Bone marrow (tissue), 2 donors: ENCODE data around the gene RAPGEF2.

Experiments
- DNase-seq, 2 donors: peaks; one replicate each; lab custom pipeline; 2025; lab: John Stamatoyannopoulos, UW

RAPGEF2 gene

DNA sequence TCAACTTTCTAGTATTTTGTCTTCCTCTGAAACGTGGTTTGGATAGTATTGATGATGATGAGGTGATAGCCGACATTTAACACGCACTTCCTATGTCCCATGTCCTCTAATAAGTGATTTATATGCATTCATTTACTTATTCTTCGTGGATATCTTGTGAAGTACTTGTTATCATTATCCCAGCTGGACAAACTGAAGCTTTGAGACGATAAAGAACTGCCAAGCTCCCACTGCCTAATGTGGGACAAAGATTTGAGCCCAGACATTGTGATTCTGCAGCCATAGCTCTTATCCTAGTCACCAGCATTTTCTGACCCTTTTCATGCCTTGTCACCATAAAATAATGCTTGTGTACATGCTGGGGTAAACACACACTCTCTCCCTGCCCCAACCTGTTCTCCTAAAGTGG, 92.5 kb downstream of the RAPGEF2 start:
- DNase-seq: no peak

GRCh38 chr4:159197260-159197884, 94.5 kb downstream of the RAPGEF2 start:
- no peak for DNase-seq

GRCh38 chr4:159197885-159198269, 95.0 kb downstream of the RAPGEF2 start:
- DNase-seq: peak in 1 of 2 donors; percentile 38

DNA sequence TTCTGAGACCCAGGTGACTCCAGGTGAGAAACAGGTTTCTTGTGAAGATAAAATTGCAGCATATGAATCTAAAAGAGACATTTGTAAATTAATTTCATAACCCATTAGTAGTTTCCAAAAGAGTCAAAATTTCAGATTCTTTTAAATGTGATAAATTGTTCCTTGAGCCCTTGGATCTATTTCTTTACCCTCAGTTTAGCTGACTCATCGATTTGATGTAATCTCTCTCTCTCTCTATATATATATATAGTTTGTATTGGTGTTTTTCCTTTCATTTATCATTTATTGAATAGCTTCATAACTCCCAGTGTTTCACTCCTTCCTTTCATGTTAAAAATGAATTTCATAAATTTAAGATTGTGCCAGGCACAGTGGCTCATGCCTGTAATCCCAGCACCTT, 96.9 kb downstream of the RAPGEF2 start:
- no peak for DNase-seq

DNA sequence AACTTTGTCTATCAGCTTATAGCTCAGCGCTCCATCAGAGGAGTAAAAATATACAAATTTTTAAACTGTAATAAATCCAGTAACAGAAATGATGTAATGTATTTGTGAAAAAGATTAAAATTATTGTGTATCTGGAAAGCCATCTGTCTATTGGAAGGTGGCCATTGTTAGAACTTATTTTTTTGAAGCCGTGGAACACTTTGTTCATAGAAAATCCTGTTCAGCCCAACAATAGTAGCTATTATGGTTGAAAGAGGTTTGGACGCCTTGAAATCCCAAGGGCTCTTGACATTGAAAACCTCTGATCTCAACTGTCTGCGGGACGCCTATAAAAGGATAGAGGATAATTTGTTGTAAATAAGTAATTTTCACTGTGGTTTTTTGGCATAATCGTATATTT, 98.3 kb downstream of the RAPGEF2 start:
- no peak for DNase-seq

DNA sequence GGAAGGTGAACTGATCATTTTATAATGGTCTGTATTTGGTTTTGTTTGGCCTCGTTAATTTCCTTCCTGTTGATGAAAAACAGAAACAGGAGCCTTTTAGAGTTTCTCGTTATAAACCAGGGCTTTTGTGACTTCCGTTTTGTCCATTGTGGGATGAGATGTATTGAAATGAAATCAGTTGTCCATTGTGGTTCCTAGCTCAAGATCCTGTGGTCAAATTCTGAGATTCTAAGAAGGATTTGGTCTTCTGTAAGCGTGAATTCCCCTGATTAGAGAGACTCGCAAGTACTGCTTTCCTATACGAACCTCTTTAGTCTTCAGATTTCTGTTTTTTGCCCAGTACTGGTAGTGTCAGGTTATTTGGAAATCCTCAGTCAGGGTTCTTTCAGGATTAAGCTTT, 101.7 kb downstream of the RAPGEF2 start:
- DNase-seq: no peak

DNA sequence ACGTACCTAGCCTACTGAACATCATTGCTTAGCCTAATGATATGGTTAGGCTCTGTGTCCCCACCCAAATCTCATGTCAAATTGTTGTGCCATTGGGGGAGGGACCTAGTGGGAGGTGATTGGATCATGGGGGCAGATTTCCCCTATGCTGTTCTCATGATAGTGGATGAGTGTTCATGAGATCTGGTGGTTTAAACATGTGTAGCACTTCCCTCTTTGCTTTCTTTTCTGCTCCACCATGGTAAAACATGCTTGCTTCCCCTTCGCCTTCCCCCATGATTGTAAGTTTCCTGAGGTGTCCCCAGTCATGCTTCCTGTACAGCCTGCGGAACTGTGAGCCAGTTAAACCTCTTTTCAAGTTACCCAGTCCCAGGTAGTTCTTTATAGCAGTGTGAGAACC, 102.6 kb downstream of the RAPGEF2 start:
- peak in 1 of 2 donors; percentile 30 for DNase-seq

- peak in 1 of 2 donors; percentile 84 for DNase-seq
These were observed 103.6 kb downstream of the RAPGEF2 start for GRCh38 chr4:159206427-159206871.

GRCh38 chr4:159209249-159209648, 106.4 kb downstream of the RAPGEF2 start:
- no peak for DNase-seq

DNA sequence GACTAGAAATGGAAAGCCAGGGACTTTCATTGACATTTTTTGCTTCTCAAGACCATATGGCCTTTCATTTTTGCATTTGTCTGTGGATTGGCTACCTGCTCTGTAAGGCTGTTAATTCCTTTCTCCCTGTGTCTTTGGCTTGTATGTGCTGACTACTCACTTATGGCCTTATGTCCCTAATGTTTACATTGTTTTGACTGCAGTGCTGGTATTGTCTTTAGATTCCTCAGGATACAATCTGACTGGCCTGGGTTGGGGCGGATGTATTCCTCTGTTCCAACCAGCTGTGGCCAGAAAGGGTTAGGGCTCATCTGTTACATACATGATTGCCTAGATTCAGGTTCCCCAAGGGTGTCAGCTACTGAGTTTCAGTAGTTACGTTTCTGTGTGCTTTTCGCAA, 108.1 kb downstream of the RAPGEF2 start:
- no peak for DNase-seq

DNA sequence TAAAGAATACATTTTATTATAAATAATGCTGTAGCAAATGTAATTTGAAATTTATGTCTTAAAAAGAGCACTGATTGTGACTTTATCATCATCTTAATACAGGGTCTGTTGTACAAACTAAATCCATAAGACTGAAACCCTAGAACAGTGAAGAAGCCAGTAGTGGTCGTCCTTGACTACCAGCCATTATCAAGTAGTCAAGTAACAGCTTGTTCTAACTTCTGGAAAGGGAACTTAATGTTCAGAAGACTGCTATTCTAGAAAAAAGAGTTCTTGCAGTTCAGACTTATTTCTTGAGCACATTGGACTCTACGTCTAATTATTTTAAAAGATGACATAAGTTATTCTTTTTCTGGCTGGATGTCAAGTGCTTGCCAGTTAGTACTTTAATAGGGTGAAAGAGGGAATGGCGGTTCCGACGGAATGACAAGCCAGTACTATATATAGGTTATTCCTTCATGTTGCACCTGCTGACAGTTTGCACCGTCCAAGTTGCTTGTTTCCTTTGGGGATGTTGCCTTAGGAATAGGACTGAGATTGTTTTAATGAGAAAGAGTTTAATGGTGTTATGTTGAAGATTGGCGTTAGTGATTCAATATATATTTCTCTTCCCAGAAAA, 109.9 kb downstream of the RAPGEF2 start:
- DNase-seq: no peak

DNA sequence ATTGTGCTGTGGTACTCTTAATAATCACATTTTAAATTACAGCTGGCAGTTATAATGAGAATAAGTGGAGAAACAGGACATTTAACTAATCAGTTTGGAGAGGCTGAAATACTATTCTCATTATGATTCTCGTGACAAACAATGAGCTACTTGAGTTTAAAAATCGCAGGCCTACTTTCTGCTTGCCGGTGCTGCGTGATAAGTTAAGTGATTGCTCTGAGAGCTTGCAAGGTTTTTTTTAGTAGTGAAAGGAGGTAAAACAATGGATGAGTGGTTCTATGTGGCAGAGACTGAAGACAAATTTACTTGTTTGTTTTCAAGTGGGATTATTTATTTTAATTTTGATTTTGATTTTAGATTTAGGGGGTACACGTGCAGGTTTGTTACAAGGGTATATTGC, 114.0 kb downstream of the RAPGEF2 start:
- DNase-seq: no peak

DNA sequence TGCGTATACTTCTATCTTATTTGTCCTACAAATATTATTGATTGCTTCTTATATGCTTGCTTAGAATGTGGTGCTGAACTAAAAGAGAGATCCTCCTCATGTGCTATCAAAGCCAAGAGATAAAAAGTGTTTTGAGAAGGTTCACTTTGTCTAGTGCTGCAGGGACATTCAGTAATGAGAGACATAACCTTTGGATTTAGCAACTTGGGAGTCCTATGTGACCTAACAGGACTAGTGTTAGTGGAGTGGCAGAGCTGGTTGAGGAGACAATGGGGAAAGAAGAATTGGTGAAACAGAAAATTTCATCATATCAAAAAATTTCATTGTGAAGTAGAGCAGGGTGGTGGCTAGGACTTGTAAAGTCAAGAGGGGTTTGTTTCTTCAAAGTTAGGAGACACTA, 117.0 kb downstream of the RAPGEF2 start:
- DNase-seq: no peak

GRCh38 chr4:159220353-159220752, 117.5 kb downstream of the RAPGEF2 start:
- no peak for DNase-seq

DNA sequence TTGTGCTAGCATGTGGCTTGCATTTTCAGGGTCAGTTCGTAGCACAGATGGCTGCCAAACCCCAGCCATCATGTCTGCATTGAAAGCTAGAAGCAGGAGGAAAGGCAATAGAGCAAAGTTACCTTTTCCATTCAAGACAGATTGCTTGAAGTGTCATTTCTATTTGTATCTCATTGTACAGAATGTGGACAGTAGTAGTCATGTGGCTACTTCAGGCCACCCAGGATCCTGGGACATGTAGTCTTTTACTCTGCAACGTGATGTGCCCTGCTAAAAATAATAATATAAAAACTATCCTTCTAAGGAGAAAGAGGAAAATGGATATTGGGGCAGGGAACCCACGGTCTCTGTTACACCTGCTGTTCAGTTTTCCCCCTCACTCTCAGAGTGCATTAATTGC, 118.4 kb downstream of the RAPGEF2 start:
- DNase-seq: no peak

- no peak for DNase-seq
These were observed 119.2 kb downstream of the RAPGEF2 start for GRCh38 chr4:159222043-159222552.

DNA sequence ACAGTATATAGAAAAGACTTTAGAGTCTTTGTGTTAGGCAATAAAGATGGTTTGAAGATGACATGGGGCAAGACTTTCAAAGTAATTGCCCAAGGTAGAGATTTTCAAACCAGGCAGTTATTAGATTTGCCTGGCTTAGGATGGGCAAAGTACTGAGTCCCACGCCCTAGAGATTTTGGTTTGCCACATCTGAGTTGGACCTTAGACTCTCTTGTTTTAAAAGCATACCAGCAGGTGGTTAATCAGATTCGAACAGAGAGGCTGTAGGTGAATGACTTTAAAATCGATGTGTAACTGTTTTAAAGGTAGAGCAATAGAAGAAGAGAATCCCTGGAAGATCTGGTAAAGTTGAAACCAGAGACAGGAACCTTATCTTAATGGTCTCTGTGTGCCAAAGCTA, 121.5 kb downstream of the RAPGEF2 start:
- DNase-seq: no peak

DNA sequence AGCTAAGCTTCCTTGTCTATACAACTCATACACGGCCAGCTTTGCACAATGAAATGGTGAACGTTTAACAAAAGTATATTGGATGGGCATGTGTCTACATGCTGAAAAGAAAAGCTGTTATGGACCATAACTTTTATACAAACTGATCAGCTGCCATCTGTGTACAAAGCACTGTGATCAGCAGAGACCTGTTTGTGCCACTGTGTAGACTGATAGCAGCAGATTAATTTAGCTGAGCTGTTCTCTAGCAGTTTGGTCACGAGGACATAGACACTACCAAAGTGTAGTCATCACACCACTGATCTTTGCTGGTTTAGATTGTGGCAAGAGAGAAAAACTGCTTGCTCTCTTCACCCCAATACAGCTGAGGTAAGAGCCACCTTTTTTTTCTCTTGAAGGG, 124.5 kb downstream of the RAPGEF2 start:
- DNase-seq: no peak

GRCh38 chr4:159227984-159228383, 125.1 kb downstream of the RAPGEF2 start:
- no peak for DNase-seq

GRCh38 chr4:159229164-159229563, 126.3 kb downstream of the RAPGEF2 start:
- no peak for DNase-seq

DNA sequence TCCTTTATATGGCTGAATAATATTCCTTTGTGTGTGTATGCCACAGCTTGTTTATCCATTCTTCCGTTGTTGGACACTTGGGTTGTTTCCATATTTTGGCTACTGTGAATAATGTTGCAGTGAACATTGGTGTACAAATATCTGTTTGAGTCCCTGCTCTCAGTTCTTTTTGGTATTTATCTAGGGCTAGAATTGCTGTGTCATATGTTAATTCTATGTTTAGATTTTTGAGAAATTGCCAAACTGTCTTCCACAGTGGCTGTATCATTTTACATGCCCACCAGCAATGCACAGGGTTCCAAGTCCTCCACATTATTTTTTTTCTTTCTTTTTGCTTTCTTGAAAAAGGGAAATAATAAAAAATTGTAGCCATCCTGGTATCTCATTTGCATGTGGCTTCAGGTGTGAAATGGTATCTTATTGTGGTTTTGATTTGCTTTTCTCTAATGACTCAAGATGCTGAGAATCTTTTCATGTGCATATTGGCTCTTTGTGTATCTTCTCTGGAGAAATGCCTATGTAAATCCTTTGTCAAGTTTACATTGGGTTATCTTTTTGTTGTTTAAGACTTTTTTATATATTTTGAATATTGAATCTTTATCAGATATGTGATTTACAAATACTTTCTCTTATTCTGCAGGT, 129.7 kb downstream of the RAPGEF2 start:
- DNase-seq: no peak

GRCh38 chr4:159235779-159236368, 133.0 kb downstream of the RAPGEF2 start:
- no peak for DNase-seq

- no peak for DNase-seq
These were observed 135.1 kb downstream of the RAPGEF2 start for GRCh38 chr4:159237975-159238374.
